ENCODE measurements around the gene DCTN5. TPM values are rescaled to one million over a fixed set of nuclear protein-coding genes. Genes with fewer than 3 reads are reported as not detected.

The DCTN5 gene
- total RNA-seq, 1 donor from 2014 or later: 81.2 TPM

- no peak for DNase-seq
These were observed 25.5 kb downstream of the DCTN5 start for GRCh38 chr16:23666571-23667354.

GRCh38 chr16:23667355-23667659 is 26.0 kb downstream of the DCTN5 start:
- DNase-seq: no peak

GRCh38 chr16:23668225-23668624 is 27.0 kb downstream of the DCTN5 start:
- no peak for DNase-seq

- DNase-seq: no peak
These were observed 27.6 kb downstream of the DCTN5 start for GRCh38 chr16:23668873-23669272.

- DNase-seq: peak; percentile 60
These were observed 29.0 kb downstream of the DCTN5 start for GRCh38 chr16:23670137-23670776.

- no peak for DNase-seq
These were observed 32.8 kb downstream of the DCTN5 start for GRCh38 chr16:23673971-23674614.

- DNase-seq: no peak
These were observed 35.7 kb downstream of the DCTN5 start for GRCh38 chr16:23676924-23677480.

GRCh38 chr16:23678430-23679273 is 37.4 kb downstream of the DCTN5 start, which contains the start of gene PLK1:
Gene PLK1 (plus strand): TSS chr16:23678889. CDS start chr16:23678933, 44 bp downstream.
- peak; percentile 86 for DNase-seq

- DNase-seq: peak; percentile 58
These were observed 38.2 kb downstream of the DCTN5 start for GRCh38 chr16:23679274-23679985.

- no peak for DNase-seq
These were observed 38.7 kb downstream of the DCTN5 start for GRCh38 chr16:23679986-23680336.

GRCh38 chr16:23682181-23682580 is 40.9 kb downstream of the DCTN5 start:
- DNase-seq: no peak

GRCh38 chr16:23683487-23683886 is 42.2 kb downstream of the DCTN5 start:
- DNase-seq: no peak

- DNase-seq: no peak
These were observed 46.0 kb downstream of the DCTN5 start for GRCh38 chr16:23687034-23687808.

- no peak for DNase-seq
These were observed 48.3 kb downstream of the DCTN5 start for GRCh38 chr16:23689442-23690187.

- DNase-seq: no peak
These were observed 49.7 kb downstream of the DCTN5 start for GRCh38 chr16:23690771-23691482.

- no peak for DNase-seq
These were observed 50.4 kb downstream of the DCTN5 start for GRCh38 chr16:23691483-23692189.

- DNase-seq: no peak
These were observed 51.0 kb downstream of the DCTN5 start for GRCh38 chr16:23692190-23692837.

- DNase-seq: no peak
These were observed 53.0 kb downstream of the DCTN5 start for GRCh38 chr16:23694265-23694643.
